Loucy (cell line): ENCODE results near the gene FTSJ3.
A peak's percentile ranks its signal among the peaks of the same experiment; 100 is the strongest.

ENCODE experiments used
- H2AFZ ChIP-seq: fragments of 200-600 bp; sonication (generic); 2 replicates; pipeline ENCODE4 v1.6.0; 2016; ENCODE audit warnings: antibody characterized with exemption, mild to moderate bottlenecking, low read length, moderate library complexity
- H3F3A ChIP-seq: fragments of 200-600 bp; 2 replicates; pipeline ENCODE4 v1.6.0; 2016; ENCODE audit warnings: antibody characterized with exemption, low read depth, mild to moderate bottlenecking
- H3K27me3 ChIP-seq: fragments of 200-600 bp; sonication (generic); 2 replicates; pipeline ENCODE4 v1.6.1; 2014; ENCODE audit warnings: low read length, mild to moderate bottlenecking; ENCODE audit not compliant: insufficient read depth, poor library complexity, severe bottlenecking
- H3K36me3 ChIP-seq: fragments of 200-600 bp; sonication (generic); 2 replicates; pipeline ENCODE4 v1.6.1; 2016; ENCODE audit warnings: low read length; ENCODE audit not compliant: insufficient read depth
- H3K4me1 ChIP-seq: fragments of 200-600 bp; sonication (generic); 2 replicates; pipeline ENCODE4 v1.5.1; 2014; ENCODE audit warnings: low read length, mild to moderate bottlenecking; ENCODE audit not compliant: insufficient read depth, poor library complexity, severe bottlenecking
- H3K4me2 ChIP-seq: fragments of 200-600 bp; sonication (generic); 2 replicates; pipeline ENCODE4 v1.6.0; 2014; ENCODE audit warnings: antibody characterized with exemption, low read length, low read depth, mild to moderate bottlenecking; ENCODE audit not compliant: poor library complexity, severe bottlenecking
- H3K4me3 ChIP-seq: fragments of 200-600 bp; sonication (generic); 2 replicates; pipeline ENCODE4 v1.5.1; 2014; ENCODE audit warnings: low read length, mild to moderate bottlenecking, mixed read lengths; ENCODE audit not compliant: poor library complexity, severe bottlenecking
- H3K79me2 ChIP-seq: fragments of 200-600 bp; sonication (generic); 2 replicates; pipeline ENCODE4 v1.6.1; 2014; ENCODE audit warnings: low read length; ENCODE audit not compliant: insufficient read depth
- H3K9ac ChIP-seq: fragments of 200-600 bp; sonication (generic); 2 replicates; pipeline ENCODE4 v1.6.0; 2014; ENCODE audit warnings: mild to moderate bottlenecking, low read depth, low read length, moderate library complexity; ENCODE audit not compliant: poor library complexity, severe bottlenecking
- H3K9me2 ChIP-seq: fragments of 200-600 bp; sonication (generic); replicated peaks from 2 replicates; pipeline ENCODE4 v1.6.1; 2016; ENCODE audit warnings: low read depth, low read length, mixed read lengths
- H3K9me3 ChIP-seq: fragments of 200-600 bp; sonication (generic); 2 replicates; pipeline ENCODE4 v1.6.1; 2014; ENCODE audit warnings: mild to moderate bottlenecking, antibody characterized with exemption, low read length, low read depth; ENCODE audit not compliant: insufficient read depth
- H4K20me1 ChIP-seq: fragments of 200-600 bp; sonication (generic); 2 replicates; pipeline ENCODE4 v1.6.0; 2014; ENCODE audit warnings: antibody characterized with exemption, low read length, mild to moderate bottlenecking; ENCODE audit not compliant: insufficient read depth, poor library complexity, severe bottlenecking
- CTCF ChIP-seq: fragments of 200-600 bp; sonication (generic); conservative IDR thresholded peaks from 2 replicates; pipeline ENCODE4 v1.5.1; 2014; ENCODE audit warnings: mild to moderate bottlenecking, antibody characterized with exemption, low read length
- EZH2phosphoT487 ChIP-seq: fragments of 200-600 bp; IDR thresholded peaks from 2 replicates; pipeline ENCODE4 v1.6.1; 2018; ENCODE audit warnings: antibody characterized with exemption, mild to moderate bottlenecking, moderate library complexity, borderline replicate concordance

Gene FTSJ3

GRCh38 chr17:63834431-63835166, 7.1 kb upstream of the FTSJ3 start:
- Histone ChIP-seq H3F3A (no peaks in the 10 kb centered on the region), H4K20me1 (peaks cover 19% of the 10 kb centered on the region), H3K9ac (peak overlapping the region; percentile 49), H3K79me2 (peaks cover 92% of the 10 kb centered on the region), H3K4me1 (peaks cover 46% of the 10 kb centered on the region), H3K36me3 (peaks cover 62% of the 10 kb centered on the region), H2AFZ (no peak overlapping the region), H3K4me3 (peak overlapping the region; percentile 36), H3K9me2 (no peaks in the 10 kb centered on the region), H3K4me2 (peak overlapping the region; percentile 67), H3K9me3 (no peaks in the 10 kb centered on the region), H3K27me3 (no peaks in the 10 kb centered on the region)
- peak; percentile 96 for TF ChIP-seq CTCF
- TF ChIP-seq EZH2phosphoT487, result no peak

- peaks cover 92% of the 10 kb centered on the region for H3K79me2 ChIP-seq
Measured at GRCh38 chr17:63833741-63834373, 6.4 kb upstream of the FTSJ3 start.

GRCh38 chr17:63833026-63833740, 5.7 kb upstream of the FTSJ3 start:
- TF ChIP-seq CTCF, result no peak
- TF ChIP-seq EZH2phosphoT487, result no peak
- no peak overlapping the region for H3K4me2 ChIP-seq
- peaks cover 92% of the 10 kb centered on the region for H3K79me2 ChIP-seq
- no peaks in the 10 kb centered on the region for H3K9me3 ChIP-seq
- peaks cover 47% of the 10 kb centered on the region for H3K4me1 ChIP-seq
- H2AFZ ChIP-seq, result no peak overlapping the region
- H3K36me3 ChIP-seq, result peaks cover 65% of the 10 kb centered on the region
- H3K27me3 ChIP-seq, result no peaks in the 10 kb centered on the region
- no peaks in the 10 kb centered on the region for H3K9me2 ChIP-seq
- H3K9ac ChIP-seq, result no peak overlapping the region
- no peak overlapping the region for H3K4me3 ChIP-seq
- H3F3A ChIP-seq, result no peaks in the 10 kb centered on the region
- peaks cover 20% of the 10 kb centered on the region for H4K20me1 ChIP-seq

More at GRCh38 chr17:63833741-63834373, 6.4 kb upstream of the FTSJ3 start:
- no peak overlapping the region for H3K4me3 ChIP-seq
- H3K9ac ChIP-seq, result peak overlapping the region; percentile 49
- peaks cover 46% of the 10 kb centered on the region for H3K4me1 ChIP-seq
- no peak overlapping the region for H2AFZ ChIP-seq
- peaks cover 19% of the 10 kb centered on the region for H4K20me1 ChIP-seq
- H3K9me2 ChIP-seq, result no peaks in the 10 kb centered on the region
- H3K9me3 ChIP-seq, result no peaks in the 10 kb centered on the region
- no peaks in the 10 kb centered on the region for H3F3A ChIP-seq
- H3K27me3 ChIP-seq, result no peaks in the 10 kb centered on the region
- TF ChIP-seq EZH2phosphoT487 (no peak), CTCF (no peak)
- H3K36me3 ChIP-seq, result peaks cover 65% of the 10 kb centered on the region
- peak overlapping the region; percentile 67 for H3K4me2 ChIP-seq
